Uterus (tissue), 2 donors: ENCODE data around the gene PKMYT1.

ENCODE experiments used
- CTCF ChIP-seq, 4 experiments: fragments of 200-600 bp in 2 of 4; fragments of 450-650 bp in 2 of 4; sonication (generic) in 2 of 4; IDR thresholded peaks; one replicate each; pipeline ENCODE4 v1.5.1; 2016 to 2019; ENCODE audit warnings: antibody characterized with exemption in 4 of 4, mild to moderate bottlenecking in 2 of 4, moderate library complexity in 1 of 4
- POLR2A ChIP-seq, 2 donors: fragments of 450-650 bp; IDR thresholded peaks; one replicate each; pipeline ENCODE4 v1.6.1; 2016; ENCODE audit warnings: antibody characterized with exemption in 2 of 2, mild to moderate bottlenecking in 1 of 2, moderate library complexity in 1 of 2

- TF ChIP-seq CTCF (IDR thresholded peaks at IDR 0.05) = no peak
- TF ChIP-seq POLR2A (IDR thresholded peaks at IDR 0.05) = no peak
Observed at GRCh38 chr16:2971985-2972784, 8.1 kb downstream of the PKMYT1 start.
